Neural progenitor cell (in vitro differentiated cells): ENCODE data around the gene DIS3L2.

Experiments used
- CTCF ChIP-seq: fragments of 200-600 bp; sonication (generic); IDR thresholded peaks from 2 replicates; pipeline ENCODE4 v1.5.1; 2017; ENCODE audit warnings: antibody characterized with exemption, mild to moderate bottlenecking
- EZH2 ChIP-seq: fragments of 200-600 bp; sonication (generic); IDR thresholded peaks from 2 replicates; pipeline ENCODE4 v1.6.1; 2017; ENCODE audit warnings: antibody characterized with exemption, mild to moderate bottlenecking, moderate library complexity
- EZH2phosphoT487 ChIP-seq: fragments of 200-600 bp; sonication (generic); IDR thresholded peaks from 2 replicates; pipeline ENCODE4 v1.6.1; 2017; ENCODE audit warnings: antibody characterized with exemption

DNA sequence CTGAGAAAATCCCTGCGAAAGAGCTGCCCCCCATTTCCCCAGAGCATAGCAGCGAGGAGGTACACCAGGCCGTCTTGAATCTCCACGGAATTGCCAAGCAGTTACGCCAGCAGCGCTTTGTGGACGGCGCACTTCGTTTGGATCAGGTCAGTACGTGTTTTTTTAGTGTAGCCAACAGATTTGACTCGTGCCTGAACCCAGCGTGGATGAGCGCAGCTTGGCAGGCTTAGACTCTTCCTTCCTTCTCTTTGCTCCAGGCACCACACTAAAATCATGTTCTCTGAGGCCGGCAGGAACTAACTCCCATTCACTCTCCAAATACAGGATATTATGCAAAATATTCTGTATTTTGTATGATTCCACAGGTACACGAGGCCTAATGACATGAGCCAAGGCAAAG lies 301.8 kb downstream of the DIS3L2 start:
- TF ChIP-seq EZH2 (no peak), CTCF (no peak), EZH2phosphoT487 (no peak)
